GM21825 (cell line): ENCODE measurements around the gene TBC1D10B.

ENCODE experiments used
- ATAC-seq: cut with Tn5 transposase; IDR thresholded peaks from one replicate; pipeline ENCODE4 v1.9.1; 2021; ENCODE audit warnings: mild to moderate bottlenecking, moderate library complexity; ENCODE audit not compliant: unreplicated experiment

TBC1D10B gene

GRCh38 chr16:30376461-30376902, 6.2 kb upstream of the TBC1D10B start:
- ATAC-seq, result no peak

- no peak for ATAC-seq
Measured at GRCh38 chr16:30375864-30376263, 5.6 kb upstream of the TBC1D10B start.

DNA sequence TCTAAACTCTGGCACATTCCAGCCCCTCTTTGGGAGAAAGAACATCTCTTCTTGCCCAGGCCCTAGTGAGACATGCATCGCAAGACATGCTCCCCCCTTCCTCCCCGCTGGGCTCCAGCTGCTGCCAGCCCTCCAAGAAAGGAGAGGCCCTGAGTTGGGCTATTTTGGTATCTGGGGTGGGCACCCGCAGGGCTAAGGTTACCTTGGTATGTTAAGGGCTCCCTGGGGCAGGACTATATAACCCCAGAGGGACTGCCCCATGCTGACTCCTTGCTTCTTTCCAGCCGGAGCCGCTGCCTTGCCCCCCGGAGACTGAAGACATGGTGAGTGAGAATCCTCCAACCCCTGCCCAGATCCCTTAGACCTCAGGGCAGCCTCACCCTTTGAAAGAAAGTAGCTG, 4.2 kb upstream of the TBC1D10B start, which contains the start of gene MYL11:
Gene MYL11 (plus strand): TSS at position 265 of the 400 bp plus-strand sequence. CDS start 56 bp downstream, at position 321.
- no peak for ATAC-seq

GRCh38 chr16:30372725-30373124, 2.4 kb upstream of the TBC1D10B start:
- no peak for ATAC-seq

- ATAC-seq, result no peak
Measured at GRCh38 chr16:30372038-30372712, 1.9 kb upstream of the TBC1D10B start.

GRCh38 chr16:30371248-30371816, 1.0 kb upstream of the TBC1D10B start:
- ATAC-seq, result no peak

GRCh38 chr16:30369938-30370455, 297 bp downstream of the TBC1D10B start:
- ATAC-seq, result no peak

GRCh38 chr16:30369091-30369937, 980 bp downstream of the TBC1D10B start:
- no peak for ATAC-seq

DNA sequence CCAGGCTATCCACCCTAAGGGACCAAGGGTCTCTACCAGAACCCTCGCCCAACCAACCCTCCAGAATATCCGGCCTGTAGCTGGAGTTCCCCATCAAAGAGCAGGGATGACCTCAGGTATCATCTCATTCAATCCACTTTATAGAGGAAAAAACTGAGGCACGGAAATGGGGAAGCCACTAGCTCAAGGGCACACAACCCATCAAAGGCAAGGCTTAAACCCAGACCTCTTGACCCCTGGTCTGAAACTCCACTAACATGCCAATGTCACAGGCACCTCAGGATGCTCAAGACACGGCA, 1.6 kb downstream of the TBC1D10B start:
- ATAC-seq, result no peak

GRCh38 chr16:30368122-30368791, 2.0 kb downstream of the TBC1D10B start:
- ATAC-seq, result no peak

DNA sequence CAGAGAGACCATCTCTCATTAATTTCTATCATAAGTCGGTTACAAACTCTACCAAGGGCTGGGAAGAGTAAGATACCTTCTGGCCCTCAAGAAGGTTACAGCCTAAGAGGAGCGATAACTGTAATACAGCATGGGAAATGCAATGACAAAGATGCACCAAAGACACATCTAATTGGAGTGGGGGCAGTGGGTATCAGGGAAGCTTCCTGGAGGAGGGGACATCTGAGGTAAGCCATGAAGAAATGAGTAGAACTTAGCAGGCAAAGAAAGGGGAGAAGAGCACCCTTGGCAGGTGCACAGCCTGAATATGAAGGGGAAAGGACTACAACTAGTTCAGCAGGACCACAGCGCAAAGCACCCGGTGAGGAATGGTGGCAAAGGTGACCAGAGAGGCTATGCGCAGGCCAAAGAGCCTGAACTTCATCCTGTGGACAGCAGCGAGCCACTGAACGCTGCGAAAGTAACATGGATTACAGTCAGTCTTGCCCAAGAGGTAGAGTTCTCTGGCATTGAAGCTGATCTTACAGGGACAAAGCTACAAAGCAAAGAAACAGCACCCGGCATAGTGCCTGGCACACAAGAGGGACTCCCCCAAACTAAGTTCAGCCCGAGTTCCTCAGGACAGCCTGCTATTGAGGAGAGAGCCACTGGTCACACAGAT, 2.8 kb downstream of the TBC1D10B start:
- no peak for ATAC-seq

DNA sequence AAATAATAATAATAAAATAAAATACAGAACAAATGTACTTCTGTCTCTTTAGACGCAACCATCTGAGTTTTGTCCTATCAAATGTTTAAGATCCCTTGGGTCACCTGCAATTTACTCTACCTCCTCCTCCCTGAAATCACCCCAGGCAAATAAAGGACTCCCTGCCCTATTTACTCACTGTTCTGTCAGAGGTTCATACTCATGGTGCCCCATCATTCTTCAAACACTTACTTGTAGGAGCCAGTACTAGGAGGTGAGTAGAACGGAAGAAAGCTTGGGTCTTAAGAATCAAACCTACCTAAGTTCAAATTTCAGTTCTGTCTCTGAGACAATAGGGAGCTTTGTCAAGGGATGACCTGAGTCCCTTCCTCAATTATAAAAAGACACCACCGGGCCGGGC, 3.8 kb downstream of the TBC1D10B start:
- ATAC-seq, result no peak

DNA sequence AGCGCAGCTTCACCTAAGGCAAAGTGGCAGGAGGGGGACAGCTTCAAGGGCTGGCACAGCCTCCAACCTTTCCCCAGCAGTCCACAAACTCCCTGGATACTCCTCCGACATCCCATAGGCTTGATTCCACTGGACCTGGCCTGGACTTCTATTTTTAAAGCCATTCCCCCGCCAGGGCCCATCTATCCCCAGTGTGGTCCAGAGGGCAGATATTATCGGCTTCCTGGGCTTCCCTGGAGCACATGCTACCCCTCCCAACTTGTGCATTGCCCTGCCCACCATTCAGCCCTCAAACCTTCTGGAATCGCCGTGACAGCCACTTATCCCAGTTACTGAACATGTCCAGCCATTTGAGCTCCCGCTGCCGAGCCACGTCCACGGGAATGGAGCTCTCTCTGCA, 5.1 kb downstream of the TBC1D10B start:
- ATAC-seq, result no peak

DNA sequence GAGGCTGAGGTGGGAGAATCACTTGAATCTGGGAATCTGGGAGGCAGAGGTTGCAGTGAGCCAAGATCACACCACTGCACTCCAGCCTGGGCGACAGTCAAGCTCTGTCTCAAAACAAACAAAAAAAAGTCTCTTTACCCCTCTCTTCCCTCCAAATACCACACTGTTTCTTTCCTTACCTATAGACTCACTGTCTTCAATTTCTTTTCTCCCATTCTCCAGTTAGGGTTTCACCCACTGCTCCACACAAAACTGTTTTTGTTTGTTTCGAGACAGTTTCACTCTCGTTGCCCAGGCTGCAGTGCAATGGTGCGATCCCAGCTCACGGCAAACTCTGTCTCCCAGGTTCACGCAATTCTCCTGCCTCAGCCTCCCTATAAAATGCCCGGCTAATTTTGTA, 9.1 kb downstream of the TBC1D10B start:
- ATAC-seq, result no peak

- no peak for ATAC-seq
Measured at GRCh38 chr16:30359871-30360170, 10.5 kb downstream of the TBC1D10B start.

GRCh38 chr16:30358990-30359870, 11.1 kb downstream of the TBC1D10B start:
- ATAC-seq, result no peak

DNA sequence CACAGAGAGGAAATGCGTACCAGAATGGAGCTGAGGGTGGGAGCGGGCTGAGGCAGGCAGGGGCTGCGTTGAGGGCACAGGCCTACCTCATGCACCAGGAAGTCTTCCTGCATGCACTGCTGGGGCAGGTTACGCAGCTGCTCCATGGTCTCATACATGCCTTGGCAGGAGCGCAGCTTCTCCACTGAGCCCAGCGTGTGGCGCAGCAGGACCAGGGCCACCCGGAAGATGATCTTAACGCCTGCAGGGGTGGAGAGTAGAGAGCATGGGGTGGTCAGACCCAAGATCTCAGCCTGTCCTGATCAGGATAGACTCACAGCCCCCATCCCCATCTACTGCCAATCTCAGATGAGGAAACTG, 11.7 kb downstream of the TBC1D10B start:
- ATAC-seq, result no peak

GRCh38 chr16:30357715-30358576, 12.3 kb downstream of the TBC1D10B start:
- no peak for ATAC-seq

DNA sequence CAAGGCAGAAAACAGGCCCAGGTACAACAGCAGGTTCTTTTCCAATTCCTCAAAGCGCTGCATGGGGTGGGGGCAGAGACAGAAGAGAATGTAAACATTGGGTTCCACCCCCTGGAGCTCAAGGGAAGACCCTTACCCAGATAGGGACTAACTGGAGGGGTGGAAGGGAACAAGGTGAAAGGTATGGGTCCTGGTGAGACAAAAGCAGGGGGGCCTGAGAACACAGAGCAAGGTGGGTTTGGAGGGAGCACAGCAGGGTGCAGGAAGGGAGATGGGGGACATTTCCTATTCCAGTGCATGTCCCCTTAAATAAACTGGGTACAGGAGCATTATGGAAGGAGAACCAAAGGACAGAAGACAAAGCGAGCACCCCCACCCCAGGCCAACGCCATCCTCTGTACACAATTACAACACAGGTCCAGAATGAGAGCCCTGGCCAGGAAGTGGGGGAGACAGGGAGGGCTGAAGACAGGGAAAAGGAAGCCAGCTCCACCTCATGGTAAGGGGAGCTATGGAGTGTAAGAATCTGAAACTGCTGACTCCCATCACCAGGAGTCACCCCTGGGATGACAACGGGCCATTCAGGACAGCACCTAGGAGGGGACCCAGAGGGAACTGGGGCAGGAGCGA, 13.1 kb downstream of the TBC1D10B start:
- no peak for ATAC-seq
